GM12878 (cell line): Measurements from ENCODE around the gene NUAK1. TPM values are rescaled to one million over a fixed set of nuclear protein-coding genes. Genes with fewer than 3 reads are reported as not detected.

ENCODE experiments used
- ATAC-seq: fragments of 200-7000 bp; cut with Tn5 transposase; 3 replicates; pipeline ENCODE4 v1.9.1; 2020; ENCODE audit warnings: mild to moderate bottlenecking, moderate library complexity
- BruUV-seq: library from RNA; stranded (reverse); fragments of 400-500 nt; replicated peaks from 2 replicates; lab custom pipeline; 2021; lab: Mats Ljungman, UMichigan
- CTCF ChIA-PET: fragments of 300-600 bp; sonication (Branson Sonifier 250); formaldehyde crosslinking; extraction: SDS; loops from one replicate; lab custom pipeline; 2021; ENCODE audit warnings: inconsistent platforms; lab: Yijun Ruan, JAX
- POLR2A ChIA-PET: fragments of 350-600 bp; formaldehyde crosslinking; extraction: SDS; loops from one replicate; lab custom pipeline; 2021; ENCODE audit warnings: inconsistent platforms; lab: Charles Lee
- RAD21 ChIA-PET: fragments of 300-600 bp; sonication (Branson Sonifier 250); formaldehyde crosslinking; loops from one replicate; lab custom pipeline; 2023; ENCODE audit warnings: antibody characterized with exemption; ENCODE audit not compliant: unreplicated experiment; lab: Charles Lee
- SMC1A ChIA-PET: fragments of 300-600 bp; sonication (Branson Sonifier 250); formaldehyde crosslinking; loops from one replicate; lab custom pipeline; 2023; ENCODE audit not compliant: unreplicated experiment, uncharacterized antibody; lab: Charles Lee
- DNase-seq: peaks from one replicate; pipeline ENCODE4 v3.0.0-alpha.2; 2011; ENCODE audit warnings: low read depth, low spot score
- FAIRE-seq: peaks from 3 replicates; lab custom pipeline; 2011; peaks lifted over from hg19 to GRCh38; lab: Jason Lieb, UNC
- H2AFZ ChIP-seq: 2 replicates; pipeline ENCODE4 v1.6.0; 2011; ENCODE audit warnings: low read depth, low read length, control low read depth; ENCODE audit not compliant: control insufficient read depth
- H3K27ac ChIP-seq: 2 replicates; pipeline ENCODE4 v1.5.1; 2011; ENCODE audit warnings: control low read depth; ENCODE audit not compliant: control insufficient read depth, insufficient read depth
- H3K27me3 ChIP-seq, 2 experiments: replicated peaks in 1 of 2; 2 replicates each; pipeline versions ENCODE4 v1.6.0 to v1.6.1; 2011; ENCODE audit warnings: low read length in 1 of 2; ENCODE audit not compliant: control insufficient read depth in 2 of 2, insufficient read depth in 2 of 2
- H3K36me3 ChIP-seq, 2 experiments: 2 replicates each; pipeline ENCODE4 v1.5.1; 2011; ENCODE audit warnings: low read length in 1 of 2; ENCODE audit not compliant: control insufficient read depth in 2 of 2, insufficient read depth in 2 of 2
- H3K4me1 ChIP-seq: 2 replicates; pipeline ENCODE4 v1.6.1; 2011; ENCODE audit warnings: mild to moderate bottlenecking, low read length, moderate library complexity, mixed read lengths; ENCODE audit not compliant: control insufficient read depth, insufficient read depth
- H3K4me2 ChIP-seq: 2 replicates; pipeline ENCODE4 v1.6.0; 2011; ENCODE audit warnings: control low read depth; ENCODE audit not compliant: control insufficient read depth, insufficient read depth
- H3K4me3 ChIP-seq: fragments of 200-600 bp; sonication (generic); 2 replicates; pipeline ENCODE4 v1.5.1; 2016
- H3K79me2 ChIP-seq: 2 replicates; pipeline ENCODE4 v1.6.0; 2011; ENCODE audit warnings: low read length; ENCODE audit not compliant: control insufficient read depth, insufficient read depth
- H3K9ac ChIP-seq: 2 replicates; pipeline ENCODE4 v1.8.0; 2011; ENCODE audit warnings: low read length, control low read depth, mixed read lengths; ENCODE audit not compliant: control insufficient read depth, insufficient read depth
- H3K9me3 ChIP-seq: replicated peaks from 3 replicates; pipeline ENCODE4 v1.5.1; 2011; ENCODE audit warnings: mild to moderate bottlenecking, low read length; ENCODE audit not compliant: control insufficient read depth, insufficient read depth
- H4K20me1 ChIP-seq: 2 replicates; pipeline ENCODE4 v1.6.0; 2011; ENCODE audit not compliant: control insufficient read depth, insufficient read depth
- BCL11A ChIP-seq: IDR thresholded peaks from 2 replicates; pipeline ENCODE4 v1.6.1; 2011; ENCODE audit warnings: low read depth, low read length
- CHD1 ChIP-seq: IDR thresholded peaks from 2 replicates; pipeline ENCODE4 v1.6.1; 2012; ENCODE audit warnings: low read depth, low read length, improper control_type of control experiment
- CHD4 ChIP-seq: fragments of 200-600 bp; sonication (generic); IDR thresholded peaks from 2 replicates; pipeline ENCODE4 v1.6.1; 2016; ENCODE audit warnings: mild to moderate bottlenecking
- CTCF ChIP-seq, 3 experiments: IDR thresholded peaks in 2 of 3; conservative IDR thresholded peaks in 1 of 3; 2 replicates each; pipeline ENCODE4 v1.5.1; 2011; ENCODE audit warnings: low read depth in 3 of 3, low read length in 3 of 3, mild to moderate bottlenecking in 3 of 3, control low read depth in 2 of 3, moderate library complexity in 2 of 3, inconsistent platforms in 1 of 3, mixed read lengths in 1 of 3; ENCODE audit not compliant: control insufficient read depth in 2 of 3, insufficient read depth in 1 of 3; ENCODE audit errors: extremely low read depth in 1 of 3
- E4F1 ChIP-seq: fragments of 450-650 bp; IDR thresholded peaks from 2 replicates; pipeline ENCODE4 v1.6.1; 2018; ENCODE audit warnings: borderline replicate concordance, mild to moderate bottlenecking; ENCODE audit not compliant: partially characterized antibody
- ETV6 ChIP-seq, 2 experiments: fragments of 450-650 bp in 1 of 2; IDR thresholded peaks in 1 of 2; conservative IDR thresholded peaks in 1 of 2; 2 replicates each; pipeline ENCODE4 v1.6.1; 2014; ENCODE audit warnings: antibody characterized with exemption in 1 of 2, borderline replicate concordance in 1 of 2, low read depth in 1 of 2, mild to moderate bottlenecking in 1 of 2, moderate library complexity in 1 of 2
- EZH2 ChIP-seq: IDR thresholded peaks from 2 replicates; pipeline ENCODE4 v1.6.1; 2012; ENCODE audit warnings: low read depth, mild to moderate bottlenecking, control low read depth, inconsistent platforms, low read length, borderline replicate concordance; ENCODE audit not compliant: control insufficient read depth
- GABPA ChIP-seq: IDR thresholded peaks from 2 replicates; pipeline ENCODE4 v1.6.1; 2014; ENCODE audit warnings: antibody characterized with exemption, low read depth, mild to moderate bottlenecking, inconsistent platforms
- POLR2AphosphoS2 ChIP-seq: IDR thresholded peaks from 2 replicates; pipeline ENCODE4 v1.6.1; 2011; ENCODE audit warnings: low read depth, mild to moderate bottlenecking, low read length, improper control_type of control experiment, moderate library complexity
- RAD21 ChIP-seq: IDR thresholded peaks from 2 replicates; pipeline ENCODE4 v1.6.1; 2011; ENCODE audit warnings: mild to moderate bottlenecking, low read depth, low read length, moderate library complexity; ENCODE audit not compliant: insufficient read depth
- SPI1 ChIP-seq: IDR thresholded peaks from 2 replicates; pipeline ENCODE4 v1.6.1; 2011; ENCODE audit warnings: low read depth, mild to moderate bottlenecking, low read length, moderate library complexity, borderline replicate concordance; ENCODE audit not compliant: insufficient read depth
- STAT1 ChIP-seq: fragments of 450-650 bp; conservative IDR thresholded peaks from 2 replicates; pipeline ENCODE4 v1.6.1; 2014; ENCODE audit warnings: antibody characterized with exemption, mild to moderate bottlenecking
- ZBTB33 ChIP-seq: fragments of 450-650 bp; IDR thresholded peaks from 2 replicates; pipeline ENCODE4 v1.6.1; 2017; ENCODE audit warnings: mild to moderate bottlenecking
- ZNF384 ChIP-seq: IDR thresholded peaks from 2 replicates; pipeline ENCODE4 v1.6.1; 2012; ENCODE audit warnings: low read depth, mild to moderate bottlenecking, low read length, improper control_type of control experiment, borderline replicate concordance
- WGBS: methylation state at CpG from one replicate; pipeline ENCODE4 v1.1.6; 2016; ENCODE audit warnings: low lambda C conversion rate; ENCODE audit not compliant: insufficient replicate concordance, insufficient coverage; ENCODE audit errors: missing lambda C conversion rate; 5-methylcytosine and 5-hydroxymethylcytosine counted together
- in situ Hi-C: fragments of 300-500 bp; cut with MboI; formaldehyde crosslinking; loops from 9 replicates; pipeline ENCODE4 v1.14.3; 2018; ENCODE audit warnings: mixed read lengths
- intact Hi-C: fragments of 100-400 bp; cut with micrococcal nuclease; formaldehyde crosslinking; loops from one replicate; pipeline ENCODE4 v1.14.2; 2022; ENCODE audit not compliant: unreplicated experiment
- polyA plus RNA-seq, 11 experiments: library from polyadenylated mRNA; depleted of rRNA in 4 of 11; unstranded in 6 of 11; stranded (reverse) in 5 of 11; fragments of >200 nt; fragmentation: Nextera tagmentation in 4 of 11; fragmentation: Illumina TruSeq in 1 of 11; extraction: Ambion mirVana in 4 of 11; extraction: Trizol in 1 of 11; gene quantifications; 1 replicate in 1 of 11; 2 replicates in 10 of 11; pipeline versions ENCODE4 v1.2.1 to v1.2.3, GENCODE V29; 2011 to 2016; ENCODE audit warnings: inconsistent platforms in 2 of 11, missing spikeins in 2 of 11, low read depth in 1 of 11
- total RNA-seq, 4 experiments: library from RNA; depleted of rRNA in 3 of 4; stranded (reverse); fragments of >200 nt in 3 of 4; fragmentation: Illumina TruSeq in 1 of 4; extraction: Trizol in 1 of 4; gene quantifications; 2 replicates each; pipeline versions ENCODE4 v1.2.1 to v1.2.3, GENCODE V29; 2013 to 2021

NUAK1 gene
- total and polyA plus RNA-seq, 10 of the 15 experiments (the other 5 are each of a cell fraction or from before 2014, with no cell fraction given): 0.03 to 0.42 (median 0.08) TPM; not detected in 2

GRCh38 chr12:106149096-106149784, 10.5 kb upstream of the NUAK1 start:
- WGBS: 37% methylated on average over 10 of the region's 10 CpGs
- peak; percentile 61 for ATAC-seq
- in situ Hi-C loops: no loop called here
- Histone ChIP-seq H3K9ac (no peak overlapping the region), H3K4me1 (no peaks in the 10 kb centered on the region), H3K27me3 (no peaks in the 10 kb centered on the region; a peak in 2 of 4 replicates), H3K79me2 (no peaks in the 10 kb centered on the region), H3K36me3 (no peaks in the 10 kb centered on the region), H3K4me2 (no peak overlapping the region), H3K27ac (no peak overlapping the region), H3K4me3 (no peak overlapping the region), H3K9me3 (no peaks in the 10 kb centered on the region), H4K20me1 (no peaks in the 10 kb centered on the region), H2AFZ (no peak overlapping the region)
- FAIRE-seq: no peak
- no TSS peak for BruUV-seq
- intact Hi-C loops: loop anchor here (1.0 kb wide), 1 partner anchor 729 kb away; no protein-coding TSS in a partner anchor
- SMC1A ChIA-PET: interaction anchor here (0.6 to 3.1 kb wide), 9 partner anchors 12 to 729 kb away, joined by 3 to 13 read pairs (median 3); no protein-coding TSS in a partner anchor
- RAD21 ChIA-PET: interaction anchor here (1.6 to 2.3 kb wide), 3 partner anchors 13 to 729 kb away, joined by 6 to 10 read pairs (median 7); no protein-coding TSS in a partner anchor
- CTCF ChIA-PET: interaction anchor here (0.6 to 3.8 kb wide), 10 partner anchors 8 to 1929 kb away, joined by 3 to 33 read pairs (median 3); no protein-coding TSS in a partner anchor
- no peak for DNase-seq
- POLR2A ChIA-PET: no interaction called here
- TF ChIP-seq CHD4 (no peak), STAT1 (no peak), RAD21 (0 out of 2 replicates have a peak, but pooled peaks have one; percentile 19), BCL11A (no peak), ETV6 (conservative IDR thresholded peaks at IDR 0.05 in 1 of 2, IDR thresholded peaks at IDR 0.05 in 1 of 2; ENCODE audit: borderline replicate concordance in 1 of 2, low read depth in 1 of 2) (no peak), ZNF384 (no peak), EZH2 (no peak), POLR2AphosphoS2 (no peak), E4F1 (no peak), GABPA (no peak), ZBTB33 (no peak), SPI1 (peak; percentile 58), CHD1 (no peak), CTCF (IDR thresholded peaks at IDR 0.05 in 2 of 3, conservative IDR thresholded peaks at IDR 0.05 in 1 of 3; ENCODE audit: control insufficient read depth in 2 of 3, extremely low read depth in 1 of 3, insufficient read depth in 1 of 3, low read depth in 3 of 3, low read length in 3 of 3) (peak; percentile 43 to 51 (median 48); a peak in 5 of 6 replicates)
